Subcutaneous abdominal adipose tissue (tissue), 5 donors: ENCODE data around the gene INTS1.

Experiments used
- H3K27ac ChIP-seq: one replicate; pipeline ENCODE4 v1.7.0; 2013; ENCODE audit warnings: low read depth, mild to moderate bottlenecking, inconsistent platforms, low read length, moderate library complexity
- H3K27me3 ChIP-seq, 5 donors: one replicate each; pipeline ENCODE4 v1.7.0; 2013; ENCODE audit warnings: low read length in 5 of 5, inconsistent platforms in 1 of 5; ENCODE audit not compliant: control insufficient read depth in 5 of 5, insufficient read depth in 4 of 5
- H3K36me3 ChIP-seq, 5 donors: one replicate each; pipeline ENCODE4 v1.7.0; 2013; ENCODE audit warnings: low read length in 5 of 5; ENCODE audit not compliant: control insufficient read depth in 5 of 5, insufficient read depth in 5 of 5
- H3K4me1 ChIP-seq, 5 donors: one replicate each; pipeline ENCODE4 v1.7.0; 2013; ENCODE audit warnings: low read length in 5 of 5, mild to moderate bottlenecking in 3 of 5, moderate library complexity in 1 of 5; ENCODE audit not compliant: control insufficient read depth in 5 of 5, insufficient read depth in 5 of 5
- H3K4me3 ChIP-seq, 5 donors: one replicate each; pipeline ENCODE4 v1.7.0; 2013; ENCODE audit warnings: low read length in 5 of 5, low read depth in 1 of 5
- H3K9ac ChIP-seq, 5 donors: one replicate each; pipeline ENCODE4 v1.7.0; 2013; ENCODE audit warnings: low read length in 5 of 5, mild to moderate bottlenecking in 4 of 5, moderate library complexity in 3 of 5
- H3K9me3 ChIP-seq, 5 donors: one replicate each; pipeline ENCODE4 v1.7.0; 2013; ENCODE audit warnings: low read length in 5 of 5; ENCODE audit not compliant: control insufficient read depth in 5 of 5
- donor health status: healthy.
- donor health status: healthy.
- donor health status: healthy.
- donor health status: healthy.
- donor health status: healthy.

Gene INTS1

GRCh38 chr7:1430056-1430845 lies 73.9 kb downstream of the INTS1 start:
- Histone ChIP-seq H3K9me3 (no peaks in the 10 kb centered on the region), H3K4me1 (peaks cover 0 to 13% (median 6%) of the 10 kb centered on the region in 5 donors), H3K27me3 (peaks cover 7 to 36% (median 32%) of the 10 kb centered on the region in 5 donors), H3K9ac (no peak overlapping the region), H3K36me3 (no peaks in the 10 kb centered on the region), H3K4me3 (no peak overlapping the region), H3K27ac (no peak overlapping the region)

- H3K36me3 ChIP-seq: no peaks in the 10 kb centered on the region
These were observed 75.2 kb downstream of the INTS1 start for GRCh38 chr7:1428941-1429501.

GRCh38 chr7:1427064-1427657 lies 77.0 kb downstream of the INTS1 start:
- H3K9ac ChIP-seq: no peak overlapping the region
- no peak overlapping the region for H3K4me3 ChIP-seq
- peaks cover 0 to 8% (median 4%) of the 10 kb centered on the region in 5 donors for H3K4me1 ChIP-seq
- no peaks in the 10 kb centered on the region for H3K36me3 ChIP-seq
- H3K9me3 ChIP-seq: peaks cover 0 to 2% (median 0%) of the 10 kb centered on the region in 5 donors
- no peak overlapping the region for H3K27ac ChIP-seq
- H3K27me3 ChIP-seq: peaks cover 7 to 44% (median 38%) of the 10 kb centered on the region in 5 donors

More at GRCh38 chr7:1428941-1429501, 75.2 kb downstream of the INTS1 start:
- no peak overlapping the region for H3K27ac ChIP-seq
- H3K27me3 ChIP-seq: peaks cover 7 to 36% (median 32%) of the 10 kb centered on the region in 5 donors
- peaks cover 0 to 13% (median 6%) of the 10 kb centered on the region in 5 donors for H3K4me1 ChIP-seq
- no peak overlapping the region for H3K4me3 ChIP-seq
- H3K9ac ChIP-seq: no peak overlapping the region
- peaks cover 0 to 2% (median 0%) of the 10 kb centered on the region in 5 donors for H3K9me3 ChIP-seq

DNA sequence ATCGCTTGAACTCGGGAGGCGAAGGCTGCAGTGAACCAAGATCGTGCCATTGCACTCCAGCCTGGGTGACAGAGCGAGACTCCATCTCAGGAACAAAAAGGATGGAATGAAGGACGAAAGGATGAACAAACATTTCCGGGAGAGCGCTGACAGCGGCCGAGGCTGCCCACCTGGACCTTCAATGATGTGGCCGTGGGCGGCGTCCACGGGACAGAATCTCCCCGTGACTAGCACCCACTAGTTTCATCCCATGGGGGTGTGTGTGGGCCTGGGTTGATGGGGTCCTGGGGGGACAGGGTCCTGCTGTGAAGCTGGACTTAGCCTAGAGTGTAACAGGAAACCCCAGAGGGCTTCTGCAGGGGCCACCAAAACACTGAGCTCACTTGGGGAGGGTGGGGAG lies 77.7 kb downstream of the INTS1 start:
- Histone ChIP-seq H3K9ac (no peak overlapping the region), H3K4me1 (peaks cover 0 to 7% (median 3%) of the 10 kb centered on the region in 5 donors), H3K9me3 (peaks cover 0 to 2% (median 0%) of the 10 kb centered on the region in 5 donors), H3K27ac (no peak overlapping the region), H3K27me3 (peaks cover 4 to 45% (median 37%) of the 10 kb centered on the region in 5 donors), H3K4me3 (no peak overlapping the region), H3K36me3 (no peaks in the 10 kb centered on the region)

DNA sequence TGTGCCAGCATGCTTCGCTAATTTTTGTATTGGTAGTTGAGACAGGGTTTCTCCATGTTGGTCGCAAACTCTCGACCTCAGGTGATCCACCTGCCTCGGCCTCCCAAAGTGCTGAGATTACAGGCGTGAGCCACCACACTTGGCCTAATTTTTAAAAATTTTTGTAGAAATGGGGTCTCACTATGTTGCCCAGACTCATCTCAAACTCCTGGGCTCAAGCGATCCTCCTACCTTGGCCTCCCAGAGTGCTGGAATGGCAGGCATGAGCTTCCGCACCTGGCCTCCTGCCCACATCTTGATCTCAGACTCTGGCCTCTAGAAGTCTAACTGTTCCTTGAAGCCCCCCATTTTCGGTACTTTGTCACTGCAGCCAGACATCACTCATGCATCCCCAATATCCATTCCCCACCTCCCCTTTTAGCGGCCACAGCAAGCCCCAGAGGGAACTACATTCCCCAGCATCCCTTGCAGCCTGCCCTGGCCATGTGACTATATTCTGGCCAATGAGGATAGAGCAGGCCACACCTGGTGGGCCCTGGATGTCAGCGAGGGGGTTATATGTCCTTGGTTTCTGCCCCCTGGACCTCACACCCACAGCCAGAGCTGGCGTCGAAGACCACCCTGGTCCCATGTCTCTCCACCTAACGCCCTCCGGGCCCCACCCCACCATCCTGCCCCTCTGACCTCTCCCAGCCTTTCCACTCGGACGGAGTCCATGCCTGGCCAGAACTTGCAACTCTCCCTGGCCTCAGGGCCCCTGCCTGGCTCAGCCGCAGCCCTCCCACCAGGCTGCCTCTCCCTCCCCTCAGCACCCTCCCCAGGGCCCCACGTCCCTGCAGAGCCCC lies 78.7 kb downstream of the INTS1 start:
- no peak overlapping the region for H3K4me3 ChIP-seq
- H3K9me3 ChIP-seq: peaks cover 0 to 2% (median 0%) of the 10 kb centered on the region in 5 donors
- peaks cover 0 to 7% (median 3%) of the 10 kb centered on the region in 5 donors for H3K4me1 ChIP-seq
- H3K36me3 ChIP-seq: no peaks in the 10 kb centered on the region
- peaks cover 4 to 42% (median 35%) of the 10 kb centered on the region in 5 donors for H3K27me3 ChIP-seq
- no peak overlapping the region for H3K9ac ChIP-seq
- H3K27ac ChIP-seq: no peak overlapping the region

DNA sequence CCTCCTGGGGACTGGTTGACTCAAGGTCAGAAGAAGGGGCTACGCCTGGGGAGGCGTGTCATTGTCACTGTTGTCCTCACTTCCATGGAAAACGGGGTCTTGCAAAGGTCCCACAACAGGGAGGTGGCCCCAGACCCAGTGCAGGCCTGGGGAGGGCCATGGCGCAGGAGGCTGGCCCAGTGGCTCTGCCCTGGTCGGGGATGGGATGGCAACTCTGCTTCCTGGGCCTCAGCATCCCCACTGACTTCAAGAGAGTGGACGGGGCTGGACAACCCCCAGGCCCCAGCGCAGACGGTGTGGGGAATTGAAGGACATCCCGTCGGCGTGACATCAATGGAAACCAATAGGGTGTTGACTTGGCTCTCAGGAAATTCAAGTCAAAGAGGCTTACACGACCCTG lies 80.1 kb downstream of the INTS1 start:
- H3K36me3 ChIP-seq: no peaks in the 10 kb centered on the region
- peaks cover 4 to 35% (median 26%) of the 10 kb centered on the region in 5 donors for H3K27me3 ChIP-seq
- peaks cover 0 to 5% (median 3%) of the 10 kb centered on the region in 5 donors for H3K4me1 ChIP-seq
- H3K9ac ChIP-seq: no peak overlapping the region
- peaks cover 0 to 2% (median 0%) of the 10 kb centered on the region in 5 donors for H3K9me3 ChIP-seq
- H3K27ac ChIP-seq: no peak overlapping the region
- no peak overlapping the region for H3K4me3 ChIP-seq

GRCh38 chr7:1423264-1423811 lies 80.9 kb downstream of the INTS1 start:
- H3K27ac ChIP-seq: no peak overlapping the region
- no peak overlapping the region for H3K9ac ChIP-seq
- H3K4me3 ChIP-seq: no peak overlapping the region
- H3K27me3 ChIP-seq: peaks cover 2 to 36% (median 28%) of the 10 kb centered on the region in 5 donors
- H3K4me1 ChIP-seq: peaks cover 0 to 5% (median 0%) of the 10 kb centered on the region in 5 donors
- H3K36me3 ChIP-seq: no peaks in the 10 kb centered on the region
- H3K9me3 ChIP-seq: peaks cover 0 to 2% (median 0%) of the 10 kb centered on the region in 5 donors

DNA sequence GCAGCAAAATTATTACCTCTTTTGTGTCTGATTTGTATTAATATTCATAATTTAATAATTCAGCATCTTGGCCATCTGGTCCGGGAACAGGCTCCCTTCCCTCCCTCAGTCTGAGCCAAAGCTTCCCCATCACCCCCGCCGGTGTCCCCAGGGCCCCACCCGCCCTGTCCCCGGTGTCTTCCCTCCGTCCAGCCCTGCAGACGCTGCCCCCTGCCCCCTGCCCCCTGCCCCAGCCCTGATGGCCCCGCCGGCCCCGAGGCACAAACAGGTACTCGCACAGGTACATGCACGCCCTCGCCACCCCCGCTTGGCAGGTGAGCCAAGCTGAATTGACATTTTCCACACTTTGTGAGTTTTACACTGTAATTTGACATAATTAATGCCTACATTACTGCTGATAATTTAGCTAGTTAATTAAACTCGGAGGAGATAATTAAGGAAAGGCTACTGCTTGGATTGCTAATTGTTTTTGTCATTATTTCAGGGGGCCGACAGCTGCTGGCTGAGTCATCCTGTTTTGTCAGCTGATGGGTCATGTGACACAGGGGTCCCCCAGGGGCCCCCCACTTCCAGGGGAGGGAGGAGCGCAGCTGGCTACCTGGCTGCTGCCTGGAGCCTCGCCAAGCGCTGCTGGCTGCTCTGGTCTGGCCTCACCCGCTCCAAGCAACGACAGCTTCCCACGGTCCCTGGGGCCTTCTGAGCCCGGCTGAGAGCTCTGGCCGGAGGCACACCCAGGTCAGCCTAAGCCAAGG lies 81.5 kb downstream of the INTS1 start:
- Histone ChIP-seq H3K27me3 (peaks cover 2 to 38% (median 28%) of the 10 kb centered on the region in 5 donors), H3K9me3 (peaks cover 0 to 2% (median 0%) of the 10 kb centered on the region in 5 donors), H3K27ac (no peak overlapping the region), H3K9ac (no peak overlapping the region), H3K36me3 (no peaks in the 10 kb centered on the region), H3K4me3 (no peak overlapping the region), H3K4me1 (peaks cover 0 to 5% (median 0%) of the 10 kb centered on the region in 5 donors)

GRCh38 chr7:1421946-1422345 lies 82.2 kb downstream of the INTS1 start:
- H3K9me3 ChIP-seq: peaks cover 0 to 2% (median 0%) of the 10 kb centered on the region in 5 donors
- H3K27me3 ChIP-seq: peaks cover 2 to 36% (median 28%) of the 10 kb centered on the region in 5 donors

More at GRCh38 chr7:1421946-1422345, 82.2 kb downstream of the INTS1 start:
- Histone ChIP-seq H3K36me3 (no peaks in the 10 kb centered on the region), H3K4me3 (no peak overlapping the region), H3K9ac (no peak overlapping the region), H3K4me1 (peaks cover 0 to 5% (median 0%) of the 10 kb centered on the region in 5 donors), H3K27ac (no peak overlapping the region)
